NCI-H1436 (cell line): Measurements from ENCODE around the gene TBC1D3I.
"Not testable (repeated sequence)": the region's sequence is repeated elsewhere in the genome, so short reads cannot be mapped to it uniquely, and the experiment has no call there.

ENCODE experiments used
- DNase-seq: peaks from one replicate; lab custom pipeline; 2025; lab: John Stamatoyannopoulos, UW

TBC1D3I gene

GRCh38 chr17:36264470-36264869, at the start of gene TBC1D3I:
TSS of gene TBC1D3I (minus strand) at chr17:36264570. CDS start at chr17:36262985, 1,585 bp downstream.
- DNase-seq, result not testable (repeated sequence)

DNA sequence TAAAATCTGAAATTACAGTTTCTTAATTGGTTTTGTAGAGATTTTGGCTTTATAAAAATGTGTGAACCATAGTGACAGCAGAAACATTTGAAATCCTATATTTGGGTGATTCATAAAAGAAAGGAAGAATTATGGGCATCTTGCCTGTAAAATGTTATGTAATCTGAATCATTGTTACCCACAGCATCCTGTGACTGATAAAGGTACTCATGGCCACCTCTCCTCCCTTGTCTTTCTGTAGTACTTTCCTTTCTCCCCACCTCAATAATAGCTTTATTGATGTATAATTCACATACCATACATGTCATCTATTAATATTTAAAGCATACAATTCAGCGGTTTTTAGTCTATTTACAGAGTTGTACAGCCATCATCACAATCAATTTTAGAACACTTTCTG, 30.8 kb upstream of the TBC1D3I start:
- not testable (repeated sequence) for DNase-seq

DNA sequence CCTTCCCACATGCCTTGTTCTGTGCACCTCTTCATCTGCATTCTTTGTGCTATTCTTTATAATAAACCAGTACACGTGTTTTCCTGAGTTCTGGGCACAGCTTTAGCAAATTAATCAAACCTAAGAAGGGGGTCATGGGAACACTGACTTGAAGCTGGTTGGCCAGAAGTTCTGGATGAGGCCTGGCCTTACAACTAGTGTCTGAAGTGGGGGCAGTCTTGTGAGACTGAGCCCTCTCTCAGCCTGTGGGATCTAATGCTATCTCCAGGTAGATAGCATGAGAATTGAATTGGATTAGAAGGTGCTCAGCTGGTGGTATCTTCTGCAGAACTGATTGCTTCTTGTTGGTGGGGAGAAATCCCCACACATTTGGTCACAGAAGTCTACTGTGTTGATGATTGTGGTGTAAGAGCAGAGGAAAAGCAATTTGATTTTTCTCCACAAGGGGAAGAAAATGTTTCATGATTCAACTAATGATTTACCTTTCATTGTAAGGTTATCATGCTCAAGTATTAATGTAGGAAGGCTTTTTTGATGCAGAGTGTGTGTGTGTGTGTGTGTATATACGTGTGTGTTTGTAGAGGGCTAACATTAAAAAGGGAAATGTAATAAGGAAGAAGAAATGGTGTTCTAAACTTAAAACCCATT, 25.7 kb upstream of the TBC1D3I start:
- DNase-seq, result not testable (repeated sequence)

DNA sequence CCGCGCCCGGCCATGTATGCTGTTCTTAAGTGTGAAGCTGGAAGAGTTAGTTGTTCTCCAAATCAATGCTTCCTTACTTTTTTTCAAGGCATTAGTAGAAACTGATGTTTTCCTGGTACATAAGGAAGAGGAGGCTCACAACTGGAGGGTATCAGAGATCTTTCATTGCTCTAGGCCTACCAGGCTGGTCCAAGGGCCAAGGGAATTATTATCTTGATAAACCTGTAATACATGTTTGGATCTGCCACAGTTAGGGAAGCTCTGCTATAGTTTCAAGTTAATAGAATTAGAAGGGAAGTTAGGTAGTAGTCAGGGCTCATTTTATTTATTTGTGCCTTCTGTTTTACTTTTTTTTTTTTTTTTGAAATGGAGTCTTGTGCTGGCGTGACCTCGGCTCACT, 19.8 kb upstream of the TBC1D3I start:
- DNase-seq, result not testable (repeated sequence)

DNA sequence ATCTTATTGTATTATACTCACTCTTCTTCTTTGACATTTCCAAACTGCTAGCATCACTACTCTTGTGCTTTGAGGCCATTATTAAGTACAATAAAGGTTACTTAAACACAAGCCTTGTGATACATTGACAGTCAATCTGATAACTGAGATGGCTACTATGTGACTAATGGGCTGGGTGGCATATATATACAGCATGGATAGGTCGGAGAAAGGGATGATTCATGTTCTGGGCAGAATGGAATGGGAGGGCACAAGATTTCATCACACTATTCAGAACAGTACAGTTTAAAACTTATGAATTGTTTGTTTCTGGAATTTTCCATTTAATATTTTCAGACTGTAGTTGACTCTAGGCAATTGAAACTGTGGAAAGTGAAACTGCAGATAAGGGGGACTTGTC, 18.9 kb upstream of the TBC1D3I start:
- DNase-seq, result not testable (repeated sequence)

DNA sequence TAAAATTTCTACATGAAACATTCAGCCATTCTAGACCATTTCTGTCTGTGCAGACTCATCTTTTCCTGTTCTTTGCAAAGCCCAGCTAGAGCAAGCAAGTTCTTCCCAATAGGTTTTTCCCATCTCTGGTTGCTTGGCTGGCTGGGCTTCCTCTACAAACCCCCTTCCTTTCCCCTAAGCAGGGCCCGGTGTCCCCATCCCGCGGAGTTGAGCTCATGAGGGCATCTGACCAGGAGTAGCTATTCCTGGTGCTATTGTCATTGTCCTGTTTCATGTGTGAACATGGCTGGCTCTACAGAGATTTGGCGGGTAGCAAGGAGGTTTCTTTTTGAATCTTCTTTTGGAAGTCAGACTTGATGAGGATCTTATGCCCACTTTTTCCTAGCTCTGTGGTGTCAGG, 22.3 kb downstream of the TBC1D3I start:
- DNase-seq, result not testable (repeated sequence)

DNA sequence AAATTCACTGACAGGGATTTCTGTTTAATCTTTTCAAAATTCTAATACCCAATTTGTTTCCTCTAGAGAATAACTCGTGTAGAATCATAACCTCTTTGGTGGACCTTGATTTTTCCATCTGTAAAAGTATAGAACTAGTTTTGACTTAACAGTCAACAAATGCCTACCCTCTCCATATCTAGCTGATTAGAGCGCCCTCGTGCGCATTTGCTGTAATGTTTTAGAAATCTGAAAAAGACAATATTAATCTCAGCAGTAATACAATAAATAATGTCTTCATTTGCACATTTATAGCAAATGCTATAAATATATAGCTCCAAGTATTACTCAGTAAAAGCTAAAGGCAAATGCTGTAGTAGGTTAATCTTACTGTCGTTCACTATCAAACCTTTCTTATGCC, 34.7 kb downstream of the TBC1D3I start:
- DNase-seq, result not testable (repeated sequence)

DNA sequence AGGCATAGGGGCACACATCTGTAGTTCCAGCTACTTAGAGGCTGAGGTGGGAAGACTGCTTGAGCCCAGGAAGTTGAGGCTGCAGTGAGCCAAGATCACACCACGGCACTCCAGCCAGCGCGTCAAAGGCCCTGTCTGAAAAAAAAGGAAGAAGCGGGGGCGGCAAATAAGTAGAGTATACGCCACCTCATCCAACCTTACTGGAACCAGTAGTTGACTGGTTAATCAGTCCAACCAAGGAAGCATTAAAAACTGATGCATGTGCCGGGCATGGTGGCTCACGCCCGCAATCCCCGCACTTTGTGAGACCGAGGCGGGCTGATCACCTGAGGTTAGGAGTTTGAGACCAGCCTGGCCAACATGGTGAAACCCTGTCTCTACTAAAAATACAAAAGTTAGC, 41.4 kb downstream of the TBC1D3I start:
- not testable (repeated sequence) for DNase-seq

GRCh38 chr17:36221581-36222100, 42.7 kb downstream of the TBC1D3I start:
- DNase-seq, result not testable (repeated sequence)

DNA sequence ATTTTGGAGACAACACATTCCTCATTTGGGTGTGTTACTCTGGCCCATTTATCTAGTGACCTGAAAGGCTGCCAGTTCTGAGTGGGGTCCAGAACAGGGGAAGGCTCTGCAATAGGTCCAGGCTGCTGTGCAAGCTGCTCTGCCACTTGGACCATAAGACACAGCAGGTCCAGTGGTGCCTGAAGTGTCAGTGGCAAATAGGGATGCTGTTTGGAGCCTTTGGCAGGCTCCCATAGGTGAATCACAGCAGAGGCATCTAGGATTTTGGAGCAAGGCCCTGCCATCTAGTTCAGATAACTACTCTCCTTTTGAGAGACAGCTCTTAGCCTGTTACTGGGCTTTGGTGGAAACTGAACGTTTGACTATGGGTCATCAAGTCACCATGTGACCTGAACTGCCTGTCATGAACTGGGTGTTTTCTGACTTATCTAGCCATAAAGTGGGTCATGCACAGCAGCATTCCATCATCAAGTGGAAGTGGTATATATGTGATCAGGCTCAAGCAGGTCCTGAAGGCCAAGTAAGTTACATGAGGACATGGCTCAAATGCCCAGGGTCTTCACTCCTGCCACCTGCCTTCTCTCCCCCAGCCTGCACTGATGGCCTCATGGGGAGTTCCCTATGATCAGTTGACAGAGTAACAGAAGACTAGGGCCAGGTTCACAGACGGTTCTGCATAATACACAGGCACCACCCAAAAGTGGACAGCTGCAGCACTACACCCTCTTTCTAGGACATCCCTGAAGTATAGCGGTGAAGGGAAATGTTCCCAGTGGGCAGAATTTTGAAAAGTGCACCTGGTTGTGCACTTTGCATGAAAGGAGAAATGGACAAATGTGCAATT, 43.4 kb downstream of the TBC1D3I start:
- DNase-seq, result not testable (repeated sequence)

DNA sequence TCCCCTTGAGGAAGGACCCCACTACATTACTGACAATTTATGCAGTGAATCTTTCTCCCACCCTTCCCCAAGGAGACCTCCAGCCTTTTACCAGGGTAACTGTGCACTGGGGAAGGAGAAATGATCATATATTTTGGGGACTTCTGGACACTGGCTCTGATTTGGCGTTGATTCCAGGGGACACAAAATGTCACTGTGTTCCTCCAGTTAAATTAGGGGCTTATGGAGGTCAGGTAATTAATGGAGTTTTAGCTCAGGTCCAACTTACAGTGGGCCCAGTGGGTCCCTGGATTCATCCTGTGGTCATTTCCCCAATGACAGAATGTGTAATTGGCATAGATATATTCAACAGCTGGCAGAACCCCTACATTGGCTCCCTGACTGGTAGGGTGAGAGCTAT, 44.8 kb downstream of the TBC1D3I start:
- not testable (repeated sequence) for DNase-seq

GRCh38 chr17:36215406-36216308, 48.7 kb downstream of the TBC1D3I start:
- not testable (repeated sequence) for DNase-seq

GRCh38 chr17:36214918-36215317, 49.5 kb downstream of the TBC1D3I start:
- no peak for DNase-seq

DNA sequence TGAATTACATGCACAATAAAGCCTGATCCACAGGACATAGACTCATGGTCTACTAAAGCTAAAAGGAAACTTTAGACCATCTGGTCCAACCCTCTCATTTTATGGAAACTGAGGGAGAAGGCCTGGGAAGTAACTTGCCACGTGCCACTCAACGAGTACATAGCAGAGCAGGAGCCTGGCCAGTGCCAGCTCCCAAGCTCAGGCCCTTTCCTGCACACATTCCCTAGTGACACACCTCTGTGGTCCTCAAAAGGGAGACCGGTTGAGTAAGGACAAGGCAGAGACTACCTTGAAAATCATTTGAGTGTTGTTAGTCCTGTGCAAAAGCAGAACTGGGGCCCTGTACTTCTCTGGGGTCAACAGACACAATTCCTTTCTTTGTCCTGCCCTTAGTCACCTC, 50.7 kb downstream of the TBC1D3I start:
- no peak for DNase-seq

DNA sequence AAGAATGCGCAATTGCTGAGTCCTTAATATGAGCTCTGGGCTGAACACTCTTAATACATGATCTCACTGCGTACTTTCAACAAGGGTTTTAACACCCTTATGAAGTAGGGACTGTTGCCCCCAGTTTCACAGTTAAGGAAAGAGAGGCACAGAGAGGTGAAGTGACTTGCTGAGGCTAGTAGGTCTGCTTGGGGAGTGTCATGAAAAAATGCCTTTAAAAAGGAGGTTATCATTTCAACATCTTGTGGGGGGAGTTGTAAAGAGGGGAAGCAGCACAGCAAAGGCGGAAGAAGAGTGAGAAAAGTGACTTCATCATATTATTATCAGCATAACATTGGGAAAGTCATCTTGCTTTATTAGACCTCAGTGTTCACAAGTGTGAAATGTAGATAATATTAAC, 51.4 kb downstream of the TBC1D3I start:
- DNase-seq, result no peak

DNA sequence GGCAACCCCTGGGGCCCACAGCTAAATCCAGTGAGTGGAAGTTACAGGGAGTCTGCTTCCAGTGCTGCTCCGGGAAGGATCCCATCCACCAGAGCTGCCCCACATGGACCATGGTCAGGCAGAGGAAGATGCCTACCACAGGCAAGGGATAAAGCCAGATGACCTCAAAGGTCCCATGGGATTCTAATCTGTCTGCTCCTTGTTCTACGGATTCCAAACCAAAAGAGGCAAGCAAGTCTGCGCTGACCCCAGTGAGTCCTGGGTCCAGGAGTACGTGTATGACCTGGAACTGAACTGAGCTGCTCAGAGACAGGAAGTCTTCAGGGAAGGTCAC, 52.1 kb downstream of the TBC1D3I start:
- DNase-seq, result no peak

DNA sequence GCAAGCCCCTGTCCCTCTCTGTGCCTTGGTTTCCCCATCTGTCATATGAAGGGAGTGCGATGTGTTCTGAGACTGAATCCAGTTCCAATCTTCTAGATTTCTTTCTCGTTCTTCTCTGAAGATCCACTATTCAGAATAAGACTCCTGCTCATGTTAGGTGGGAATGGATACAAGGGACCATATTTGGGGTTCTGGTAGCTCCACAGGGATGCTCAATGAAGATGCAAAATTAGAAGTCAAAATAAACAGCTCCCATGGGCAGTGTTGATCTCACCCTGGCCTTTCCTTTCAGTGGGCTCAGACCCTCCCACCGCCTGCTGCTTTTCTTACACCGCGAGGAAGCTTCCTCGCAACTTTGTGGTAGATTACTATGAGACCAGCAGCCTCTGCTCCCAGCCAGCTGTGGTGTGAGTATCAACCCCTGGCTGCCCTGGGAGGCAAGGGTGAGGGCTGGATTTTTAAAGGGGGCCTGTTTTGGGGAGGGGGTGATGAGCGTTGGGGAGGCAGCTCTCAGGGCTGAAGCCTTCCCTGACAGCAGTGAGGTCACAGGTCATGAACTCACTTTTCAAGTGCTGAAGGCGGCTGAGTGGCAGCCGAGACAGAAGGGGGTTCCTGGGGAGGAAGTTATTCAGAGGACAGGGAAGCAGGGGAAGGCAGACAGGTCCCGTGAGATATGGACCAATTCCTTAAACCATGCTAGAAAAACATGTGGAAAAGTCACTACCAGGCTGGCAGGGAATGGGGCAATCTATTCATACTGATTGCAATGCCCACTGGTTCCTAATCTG, 52.7 kb downstream of the TBC1D3I start:
- not testable (repeated sequence) for DNase-seq

- DNase-seq, result not testable (repeated sequence)
These were observed 53.7 kb downstream of the TBC1D3I start, which contains the start of gene CCL4L2 for GRCh38 chr17:36210439-36211211. TSS of gene CCL4L2 (plus strand) at chr17:36211063.

DNA sequence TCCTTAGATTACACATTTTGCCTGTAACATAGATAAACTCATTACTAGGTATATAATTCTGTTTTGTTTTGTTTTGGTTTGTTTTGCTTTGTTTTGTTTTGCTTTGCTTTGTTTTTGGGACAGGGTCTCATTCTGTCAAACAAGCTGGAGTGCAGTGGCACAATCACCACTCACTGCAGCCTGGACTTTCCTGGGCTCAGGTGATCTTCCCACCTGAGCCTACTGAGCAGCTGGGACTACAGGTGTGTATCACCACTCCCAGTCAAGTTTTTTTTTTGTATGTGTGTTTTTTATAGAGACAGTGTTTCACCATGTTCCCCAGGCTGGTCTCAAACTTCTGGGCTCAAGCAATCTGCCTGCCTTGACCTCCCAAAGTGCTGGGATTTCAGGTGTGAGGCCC, 54.8 kb downstream of the TBC1D3I start:
- no peak for DNase-seq

- DNase-seq, result not testable (repeated sequence)
These were observed 57.0 kb downstream of the TBC1D3I start for GRCh38 chr17:36207383-36207782.

- not testable (repeated sequence) for DNase-seq
These were observed 57.9 kb downstream of the TBC1D3I start for GRCh38 chr17:36206486-36206821.
